ENCODE measurements around the gene STOX2.
"Not testable (repeated sequence)": the region's sequence is repeated elsewhere in the genome, so short reads cannot be mapped to it uniquely, and the experiment has no call there.

STOX2 gene

GRCh38 chr4:184039963-184040383 lies 134.9 kb downstream of the STOX2 start:
- no peaks in the 10 kb centered on the region for H3K4me1 ChIP-seq (ENCODE audit: low read depth, poor library complexity, severe bottlenecking)
- no peaks in the 10 kb centered on the region for H3K27me3 ChIP-seq (ENCODE audit: insufficient read depth, low read depth)
- TF ChIP-seq CTCF (conservative IDR thresholded peaks at IDR 0.05; ENCODE audit: low read depth, low read length) = no peak
- no peaks in the 10 kb centered on the region for H3K36me3 ChIP-seq (ENCODE audit: insufficient read depth)
- H3K9ac ChIP-seq = no peak overlapping the region
- H3K79me2 ChIP-seq (ENCODE audit: insufficient read depth, low read depth) = no peaks in the 10 kb centered on the region
- H3K27ac ChIP-seq = no peak overlapping the region
- no peak overlapping the region for H3K4me2 ChIP-seq
- no peak overlapping the region for H2AFZ ChIP-seq (ENCODE audit: low read depth)
- H4K20me1 ChIP-seq (ENCODE audit: insufficient read depth) = no peaks in the 10 kb centered on the region
- no peak overlapping the region for H3K4me3 ChIP-seq (IDR thresholded peaks at IDR 0.05; ENCODE audit: insufficient read depth, low read depth, low read length)

GRCh38 chr4:184041156-184041555 lies 136.0 kb downstream of the STOX2 start:
- no peak overlapping the region for H3K27ac ChIP-seq
- H3K4me2 ChIP-seq = no peak overlapping the region
- no peaks in the 10 kb centered on the region for H3K36me3 ChIP-seq (ENCODE audit: insufficient read depth)
- no peak overlapping the region for H3K9ac ChIP-seq
- H3K4me1 ChIP-seq (ENCODE audit: low read depth, poor library complexity, severe bottlenecking) = no peaks in the 10 kb centered on the region
- H3K4me3 ChIP-seq (IDR thresholded peaks at IDR 0.05; ENCODE audit: insufficient read depth, low read depth, low read length) = no peak overlapping the region
- no peak for TF ChIP-seq CTCF (conservative IDR thresholded peaks at IDR 0.05; ENCODE audit: low read depth, low read length)
- no peaks in the 10 kb centered on the region for H3K79me2 ChIP-seq (ENCODE audit: insufficient read depth, low read depth)
- H2AFZ ChIP-seq (ENCODE audit: low read depth) = no peak overlapping the region
- no peaks in the 10 kb centered on the region for H3K27me3 ChIP-seq (ENCODE audit: insufficient read depth, low read depth)
- no peaks in the 10 kb centered on the region for H4K20me1 ChIP-seq (ENCODE audit: insufficient read depth)

- Histone ChIP-seq H3K36me3 (ENCODE audit: insufficient read depth) (no peaks in the 10 kb centered on the region), H4K20me1 (ENCODE audit: insufficient read depth) (no peaks in the 10 kb centered on the region), H3K4me1 (ENCODE audit: low read depth, poor library complexity, severe bottlenecking) (no peaks in the 10 kb centered on the region), H3K4me2 (no peak overlapping the region), H3K27ac (no peak overlapping the region), H2AFZ (ENCODE audit: low read depth) (no peak overlapping the region), H3K27me3 (ENCODE audit: insufficient read depth, low read depth) (no peaks in the 10 kb centered on the region), H3K79me2 (ENCODE audit: insufficient read depth, low read depth) (no peaks in the 10 kb centered on the region), H3K9ac (no peak overlapping the region), H3K4me3 (IDR thresholded peaks at IDR 0.05; ENCODE audit: insufficient read depth, low read depth, low read length) (no peak overlapping the region)
- TF ChIP-seq CTCF (conservative IDR thresholded peaks at IDR 0.05; ENCODE audit: low read depth, low read length) = no peak
These were observed 141.0 kb downstream of the STOX2 start for GRCh38 chr4:184046148-184046547.

GRCh38 chr4:184051262-184051661 lies 146.2 kb downstream of the STOX2 start:
- H3K9ac ChIP-seq; H3K27ac ChIP-seq; H3K4me3 ChIP-seq (IDR thresholded peaks at IDR 0.05; ENCODE audit: insufficient read depth, low read depth, low read length); H4K20me1 ChIP-seq (ENCODE audit: insufficient read depth); H3K36me3 ChIP-seq (ENCODE audit: insufficient read depth); H3K27me3 ChIP-seq (ENCODE audit: insufficient read depth, low read depth); H3K4me1 ChIP-seq (ENCODE audit: low read depth, poor library complexity, severe bottlenecking); H3K4me2 ChIP-seq; H2AFZ ChIP-seq (ENCODE audit: low read depth); H3K79me2 ChIP-seq (ENCODE audit: insufficient read depth, low read depth): not testable (repeated sequence)

GRCh38 chr4:184052616-184053015 lies 147.5 kb downstream of the STOX2 start:
- H3K4me2 ChIP-seq = no peak overlapping the region
- no peak overlapping the region for H3K4me3 ChIP-seq (IDR thresholded peaks at IDR 0.05; ENCODE audit: insufficient read depth, low read depth, low read length)
- H3K79me2 ChIP-seq (ENCODE audit: insufficient read depth, low read depth) = no peaks in the 10 kb centered on the region
- no peak for TF ChIP-seq CTCF (conservative IDR thresholded peaks at IDR 0.05; ENCODE audit: low read depth, low read length)
- H3K4me1 ChIP-seq (ENCODE audit: low read depth, poor library complexity, severe bottlenecking) = no peaks in the 10 kb centered on the region
- no peak overlapping the region for H3K9ac ChIP-seq
- no peaks in the 10 kb centered on the region for H3K27me3 ChIP-seq (ENCODE audit: insufficient read depth, low read depth)
- H2AFZ ChIP-seq (ENCODE audit: low read depth) = no peak overlapping the region
- no peaks in the 10 kb centered on the region for H4K20me1 ChIP-seq (ENCODE audit: insufficient read depth)
- no peak overlapping the region for H3K27ac ChIP-seq
- H3K36me3 ChIP-seq (ENCODE audit: insufficient read depth) = no peaks in the 10 kb centered on the region

Data from KMS-11 (cell line).